Nephron (organoid): Measurements from ENCODE around the gene PHLDB2.
A peak's percentile ranks its signal among the peaks of the same experiment; 100 is the strongest.

ENCODE experiments used
- H3K27ac Mint-ChIP-seq, 3 experiments: 2 replicates each; pipeline ENCODE4 v1.8.0; 2020; ENCODE audit warnings: mixed read lengths in 3 of 3, mild to moderate bottlenecking in 2 of 3, moderate library complexity in 1 of 3
- H3K27me3 Mint-ChIP-seq: 2 replicates; pipeline ENCODE4 v1.8.0; 2021; ENCODE audit warnings: low read depth, mild to moderate bottlenecking, moderate library complexity, mixed read lengths
- H3K36me3 Mint-ChIP-seq: 2 replicates; pipeline ENCODE4 v1.8.0; 2020; ENCODE audit warnings: low read depth, mixed read lengths
- H3K4me1 Mint-ChIP-seq: 2 replicates; pipeline ENCODE4 v1.8.0; 2020; ENCODE audit warnings: mixed read lengths
- H3K4me3 Mint-ChIP-seq, 3 experiments: 2 replicates each; pipeline ENCODE4 v1.8.0; 2020; ENCODE audit warnings: mild to moderate bottlenecking in 3 of 3, mixed read lengths in 3 of 3, moderate library complexity in 2 of 3
- H3K9me3 Mint-ChIP-seq: 2 replicates; pipeline ENCODE4 v1.8.0; 2020; ENCODE audit warnings: mixed read lengths
- CTCF ChIP-seq, 3 experiments: fragments of 200-600 bp; sonication (generic); IDR thresholded peaks; one replicate each; pipeline ENCODE4 v1.5.0; 2021; ENCODE audit warnings: antibody characterized with exemption in 3 of 3; ENCODE audit not compliant: unreplicated experiment in 3 of 3

PHLDB2 gene

GRCh38 chr3:111937871-111938270 lies 78.8 kb downstream of the PHLDB2 start:
- no peaks in the 10 kb centered on the region for H3K27me3 Mint-ChIP-seq
- H3K36me3 Mint-ChIP-seq = peaks cover 75% of the 10 kb centered on the region
- peaks cover 10% of the 10 kb centered on the region for H3K4me1 Mint-ChIP-seq
- no peak overlapping the region for H3K27ac Mint-ChIP-seq
- no peak for TF ChIP-seq CTCF (IDR thresholded peaks at IDR 0.05; ENCODE audit: unreplicated experiment in 3 of 3)
- H3K9me3 Mint-ChIP-seq = no peaks in the 10 kb centered on the region
- no peak overlapping the region for H3K4me3 Mint-ChIP-seq

- no peak overlapping the region for H3K27ac Mint-ChIP-seq
Observed at GRCh38 chr3:111939873-111940272, 80.8 kb downstream of the PHLDB2 start.

GRCh38 chr3:111943533-111943932 lies 84.5 kb downstream of the PHLDB2 start:
- Mint-ChIP-seq H3K36me3 (peaks cover 42% of the 10 kb centered on the region), H3K4me1 (peaks cover 6% of the 10 kb centered on the region), H3K4me3 (no peak overlapping the region), H3K9me3 (no peaks in the 10 kb centered on the region), H3K27me3 (no peaks in the 10 kb centered on the region), H3K27ac (no peak overlapping the region)
- no peak for TF ChIP-seq CTCF (IDR thresholded peaks at IDR 0.05; ENCODE audit: unreplicated experiment in 3 of 3)

More at GRCh38 chr3:111939873-111940272, 80.8 kb downstream of the PHLDB2 start:
- no peak overlapping the region for H3K4me3 Mint-ChIP-seq
- no peak for TF ChIP-seq CTCF (IDR thresholded peaks at IDR 0.05; ENCODE audit: unreplicated experiment in 3 of 3)
- H3K36me3 Mint-ChIP-seq = peaks cover 60% of the 10 kb centered on the region
- H3K4me1 Mint-ChIP-seq = peaks cover 10% of the 10 kb centered on the region
- no peaks in the 10 kb centered on the region for H3K27me3 Mint-ChIP-seq
- H3K9me3 Mint-ChIP-seq = no peaks in the 10 kb centered on the region

- peaks cover 38% of the 10 kb centered on the region for H3K36me3 Mint-ChIP-seq
Observed at GRCh38 chr3:111944372-111944771, 85.3 kb downstream of the PHLDB2 start.

GRCh38 chr3:111947231-111947630 lies 88.2 kb downstream of the PHLDB2 start:
- TF ChIP-seq CTCF (IDR thresholded peaks at IDR 0.05; ENCODE audit: unreplicated experiment in 3 of 3) = no peak
- no peaks in the 10 kb centered on the region for H3K27me3 Mint-ChIP-seq
- peak overlapping the region in 1 of 3 experiments; percentile 1 for H3K27ac Mint-ChIP-seq
- no peaks in the 10 kb centered on the region for H3K9me3 Mint-ChIP-seq
- peaks cover 6% of the 10 kb centered on the region for H3K4me1 Mint-ChIP-seq
- H3K4me3 Mint-ChIP-seq = no peak overlapping the region
- peaks cover 32% of the 10 kb centered on the region for H3K36me3 Mint-ChIP-seq

More at GRCh38 chr3:111944372-111944771, 85.3 kb downstream of the PHLDB2 start:
- Mint-ChIP-seq H3K27me3 (no peaks in the 10 kb centered on the region), H3K4me1 (peaks cover 6% of the 10 kb centered on the region), H3K27ac (no peak overlapping the region), H3K9me3 (no peaks in the 10 kb centered on the region), H3K4me3 (no peak overlapping the region)
- no peak for TF ChIP-seq CTCF (IDR thresholded peaks at IDR 0.05; ENCODE audit: unreplicated experiment in 3 of 3)

GRCh38 chr3:111948786-111949185 lies 89.7 kb downstream of the PHLDB2 start:
- no peak overlapping the region for H3K27ac Mint-ChIP-seq
- no peaks in the 10 kb centered on the region for H3K9me3 Mint-ChIP-seq
- peaks cover 6% of the 10 kb centered on the region for H3K4me1 Mint-ChIP-seq
- H3K36me3 Mint-ChIP-seq = peaks cover 34% of the 10 kb centered on the region
- no peaks in the 10 kb centered on the region for H3K27me3 Mint-ChIP-seq
- no peak overlapping the region for H3K4me3 Mint-ChIP-seq
- TF ChIP-seq CTCF (IDR thresholded peaks at IDR 0.05; ENCODE audit: unreplicated experiment in 3 of 3) = no peak
